Activated naive CD4-positive, alpha-beta T cell treated with anti-CD3 and anti-CD28 coated beads, Interleukin-2, amount 50 U/mL, for 72 hours (primary cell): ENCODE data around the gene ANKRD49. TPM values are rescaled to one million over a fixed set of nuclear protein-coding genes. Genes with fewer than 3 reads are reported as not detected.

Source experiments
- ATAC-seq, 2 donors: fragments of 150-1000 bp; cut with Tn5 transposase; 2 replicates each; pipeline ENCODE4 v1.10.0; 2021; ENCODE audit warnings: mild to moderate bottlenecking in 2 of 2, moderate library complexity in 2 of 2
- DNase-seq, 2 donors: peaks; one replicate each; pipeline ENCODE4 v3.0.0; 2021 to 2022; ENCODE audit warnings: low spot score in 2 of 2
- H3K27ac Mint-ChIP-seq, 2 donors: one replicate each; pipeline ENCODE4 v1.8.0; 2022; ENCODE audit warnings: mild to moderate bottlenecking in 2 of 2, mixed read lengths in 2 of 2
- H3K36me3 Mint-ChIP-seq, 2 donors: one replicate each; pipeline ENCODE4 v1.8.0; 2022; ENCODE audit warnings: mixed read lengths in 2 of 2
- H3K9me3 Mint-ChIP-seq, 2 donors: one replicate each; pipeline ENCODE4 v1.8.0; 2022; ENCODE audit warnings: mixed read lengths in 2 of 2
- total RNA-seq, 2 donors: library from RNA; stranded (reverse); gene quantifications; one replicate each; pipeline ENCODE4 v1.2.3, GENCODE V29; 2022

Gene ANKRD49
- total RNA-seq, 2 donors from 2014 or later, result 18.1 to 22.8 TPM

GRCh38 chr11:94526645-94527438 lies 33.1 kb downstream of the ANKRD49 start:
- Mint-ChIP-seq H3K9me3 (no peaks in the 10 kb centered on the region), H3K36me3 (no peaks in the 10 kb centered on the region), H3K27ac (no peak overlapping the region)
- ATAC-seq (no peak), DNase-seq (no peak)

- ATAC-seq (no peak), DNase-seq (no peak)
- Mint-ChIP-seq H3K27ac (no peak overlapping the region), H3K36me3 (no peaks in the 10 kb centered on the region), H3K9me3 (no peaks in the 10 kb centered on the region)
Observed at GRCh38 chr11:94528551-94528950, 34.8 kb downstream of the ANKRD49 start.

GRCh38 chr11:94532211-94532610 lies 38.4 kb downstream of the ANKRD49 start:
- DNase-seq, result no peak
- no peak for ATAC-seq
- Mint-ChIP-seq H3K27ac (no peak overlapping the region), H3K9me3 (no peaks in the 10 kb centered on the region), H3K36me3 (no peaks in the 10 kb centered on the region)

GRCh38 chr11:94533206-94533605 lies 39.4 kb downstream of the ANKRD49 start:
- Mint-ChIP-seq H3K9me3 (no peaks in the 10 kb centered on the region), H3K36me3 (no peaks in the 10 kb centered on the region), H3K27ac (no peak overlapping the region)
- ATAC-seq, result no peak
- no peak for DNase-seq

GRCh38 chr11:94533696-94534630 lies 40.2 kb downstream of the ANKRD49 start:
- H3K36me3 Mint-ChIP-seq, result no peaks in the 10 kb centered on the region
- H3K27ac Mint-ChIP-seq, result no peak overlapping the region
- no peaks in the 10 kb centered on the region for H3K9me3 Mint-ChIP-seq
- no peak for ATAC-seq
- DNase-seq, result no peak

GRCh38 chr11:94536386-94536785 lies 42.6 kb downstream of the ANKRD49 start:
- ATAC-seq (no peak), DNase-seq (no peak)
- no peak overlapping the region for H3K27ac Mint-ChIP-seq
- H3K36me3 Mint-ChIP-seq, result no peaks in the 10 kb centered on the region
- H3K9me3 Mint-ChIP-seq, result no peaks in the 10 kb centered on the region

- DNase-seq (no peak), ATAC-seq (no peak)
- H3K9me3 Mint-ChIP-seq, result no peaks in the 10 kb centered on the region
- no peaks in the 10 kb centered on the region for H3K36me3 Mint-ChIP-seq
- no peak overlapping the region for H3K27ac Mint-ChIP-seq
Observed at GRCh38 chr11:94537031-94537600, 43.3 kb downstream of the ANKRD49 start.

- no peak for ATAC-seq
- no peak overlapping the region for H3K27ac Mint-ChIP-seq
Observed at GRCh38 chr11:94539420-94539819, 45.6 kb downstream of the ANKRD49 start.

GRCh38 chr11:94543695-94544645 lies 50.2 kb downstream of the ANKRD49 start, which contains the start of gene FUT4:
Gene FUT4, plus strand, starts transcription at chr11:94543921. Its CDS starts 213 bp downstream, at chr11:94544134.
- H3K9me3 Mint-ChIP-seq, result no peaks in the 10 kb centered on the region
- DNase-seq (peak; percentile 75 to 87), ATAC-seq (peak; percentile 88 to 89)
- H3K36me3 Mint-ChIP-seq, result peaks cover 6 to 8% of the 10 kb centered on the region in 2 donors
- peak within 1 kb of the TSS; percentile 93 to 100 for H3K27ac Mint-ChIP-seq

More at GRCh38 chr11:94539420-94539819, 45.6 kb downstream of the ANKRD49 start:
- DNase-seq, result no peak
- Mint-ChIP-seq H3K9me3 (no peaks in the 10 kb centered on the region), H3K36me3 (no peaks in the 10 kb centered on the region)

GRCh38 chr11:94544646-94545263 lies 51.0 kb downstream of the ANKRD49 start:
- H3K36me3 Mint-ChIP-seq, result peaks cover 6 to 8% of the 10 kb centered on the region in 2 donors
- H3K27ac Mint-ChIP-seq, result peak overlapping the region; percentile 13 to 65
- DNase-seq (peak; percentile 29 to 55), ATAC-seq (peak in 1 of 2 donors; percentile 3)
- no peaks in the 10 kb centered on the region for H3K9me3 Mint-ChIP-seq

GRCh38 chr11:94545264-94546161 lies 51.7 kb downstream of the ANKRD49 start:
- Mint-ChIP-seq H3K27ac (peak overlapping the region; percentile 13 to 65), H3K36me3 (peaks cover 6 to 8% of the 10 kb centered on the region in 2 donors), H3K9me3 (no peaks in the 10 kb centered on the region)
- DNase-seq (no peak), ATAC-seq (no peak)

GRCh38 chr11:94546162-94546470 lies 52.3 kb downstream of the ANKRD49 start:
- Mint-ChIP-seq H3K9me3 (no peaks in the 10 kb centered on the region), H3K27ac (no peak overlapping the region), H3K36me3 (peaks cover 6 to 8% of the 10 kb centered on the region in 2 donors)
- DNase-seq (no peak), ATAC-seq (no peak)

GRCh38 chr11:94546886-94547285 lies 53.1 kb downstream of the ANKRD49 start:
- H3K36me3 Mint-ChIP-seq, result peaks cover 6 to 8% of the 10 kb centered on the region in 2 donors
- peak overlapping the region in 1 of 2 donors; percentile 62 for H3K27ac Mint-ChIP-seq
- ATAC-seq, result no peak
- no peak for DNase-seq
- no peaks in the 10 kb centered on the region for H3K9me3 Mint-ChIP-seq

GRCh38 chr11:94549146-94549545 lies 55.4 kb downstream of the ANKRD49 start:
- Mint-ChIP-seq H3K9me3 (no peaks in the 10 kb centered on the region), H3K36me3 (peaks cover 6 to 8% of the 10 kb centered on the region in 2 donors), H3K27ac (no peak overlapping the region)
- DNase-seq (no peak), ATAC-seq (no peak)
